Fibroblast of skin of scalp (primary cell): Measurements from ENCODE around the gene BRD1.

ENCODE experiments used
- DNase-seq: peaks from one replicate; pipeline ENCODE4 v3.0.0-alpha.2; 2013

Gene BRD1

GRCh38 chr22:49800408-49801238, 27.1 kb downstream of the BRD1 start:
- no peak for DNase-seq

- DNase-seq: no peak
Observed at GRCh38 chr22:49799431-49800075, 28.1 kb downstream of the BRD1 start.

- no peak for DNase-seq
Observed at GRCh38 chr22:49798486-49799151, 29.1 kb downstream of the BRD1 start.

- DNase-seq: no peak
Observed at GRCh38 chr22:49797706-49798105, 30.0 kb downstream of the BRD1 start.

- no peak for DNase-seq
Observed at GRCh38 chr22:49796596-49797270, 30.9 kb downstream of the BRD1 start.

- no peak for DNase-seq
Observed at GRCh38 chr22:49795521-49795920, 32.2 kb downstream of the BRD1 start.

- no peak for DNase-seq
Observed at GRCh38 chr22:49793871-49794270, 33.8 kb downstream of the BRD1 start.

GRCh38 chr22:49793296-49793695, 34.4 kb downstream of the BRD1 start:
- DNase-seq: no peak

GRCh38 chr22:49792107-49792506, 35.6 kb downstream of the BRD1 start:
- DNase-seq: no peak

GRCh38 chr22:49791682-49792081, 36.0 kb downstream of the BRD1 start:
- no peak for DNase-seq

GRCh38 chr22:49790912-49791311, 36.8 kb downstream of the BRD1 start:
- DNase-seq: no peak

- no peak for DNase-seq
Observed at GRCh38 chr22:49789289-49790141, 38.2 kb downstream of the BRD1 start.

GRCh38 chr22:49788504-49788903, 39.2 kb downstream of the BRD1 start:
- DNase-seq: no peak

- no peak for DNase-seq
Observed at GRCh38 chr22:49787861-49788260, 39.8 kb downstream of the BRD1 start.

- DNase-seq: no peak
Observed at GRCh38 chr22:49786976-49787706, 40.5 kb downstream of the BRD1 start.

- no peak for DNase-seq
Observed at GRCh38 chr22:49785841-49786471, 41.7 kb downstream of the BRD1 start.

- no peak for DNase-seq
Observed at GRCh38 chr22:49785046-49785521, 42.6 kb downstream of the BRD1 start.

GRCh38 chr22:49784630-49784971, 43.1 kb downstream of the BRD1 start:
- no peak for DNase-seq

- DNase-seq: no peak
Observed at GRCh38 chr22:49783926-49784629, 43.6 kb downstream of the BRD1 start.
